Heart left ventricle (tissue), 13 donors: ENCODE measurements around the gene HARS1.

Experiments used
- POLR2A ChIP-seq, 2 donors: fragments of 450-650 bp; IDR thresholded peaks; one replicate each; pipeline ENCODE4 v1.6.1; 2017; ENCODE audit warnings: antibody characterized with exemption in 2 of 2, mild to moderate bottlenecking in 2 of 2, moderate library complexity in 2 of 2
- TF ChIP-seq, protein P1 (sequence below), 12 donors: fragments of 200-600 bp; sonication (generic) in 4 of 12; IDR thresholded peaks; one replicate each; pipeline versions ENCODE4 v1.5.0 to v1.8.0; 2018 to 2022; ENCODE audit warnings: antibody characterized with exemption in 12 of 12, mild to moderate bottlenecking in 5 of 12
- donor health status: ischemic (EF 13 %, LVEDD 7.1; RV severe dilation, severe dysfunction).
- donor health status: DM: no; HTN: yes; CAD: no.
- donor health status: DM: no; HTN: no; CAD: no.
- donor health status: ischemic (EF 25% LVEDD 6.9; RV normal size, moderate dysfunction).
- donor health status: ischemic (EF 25% LVEDD 5.7; RV mildly dilated, moderate dysfunction).
- donor health status: ischemic (EF 35%, LVEDD 5.7; RV mildly dilated, moderate dysfunction).
- donor health status: nonischemic (EF 11% LVEDD 7.7; RV severe dilation, severe dysfunction).
- donor health status: DM: yes; HTN: yes; CAD: no.
- donor health status: PGD.
- donor health status: ischemic (EF 29% LVEDD 5.4; RV normal size, mild dysfunction).
- donor health status: nonischemic (EF 23%, LVEDD 6.1; RV moderate dilation, normal function).

DNA sequence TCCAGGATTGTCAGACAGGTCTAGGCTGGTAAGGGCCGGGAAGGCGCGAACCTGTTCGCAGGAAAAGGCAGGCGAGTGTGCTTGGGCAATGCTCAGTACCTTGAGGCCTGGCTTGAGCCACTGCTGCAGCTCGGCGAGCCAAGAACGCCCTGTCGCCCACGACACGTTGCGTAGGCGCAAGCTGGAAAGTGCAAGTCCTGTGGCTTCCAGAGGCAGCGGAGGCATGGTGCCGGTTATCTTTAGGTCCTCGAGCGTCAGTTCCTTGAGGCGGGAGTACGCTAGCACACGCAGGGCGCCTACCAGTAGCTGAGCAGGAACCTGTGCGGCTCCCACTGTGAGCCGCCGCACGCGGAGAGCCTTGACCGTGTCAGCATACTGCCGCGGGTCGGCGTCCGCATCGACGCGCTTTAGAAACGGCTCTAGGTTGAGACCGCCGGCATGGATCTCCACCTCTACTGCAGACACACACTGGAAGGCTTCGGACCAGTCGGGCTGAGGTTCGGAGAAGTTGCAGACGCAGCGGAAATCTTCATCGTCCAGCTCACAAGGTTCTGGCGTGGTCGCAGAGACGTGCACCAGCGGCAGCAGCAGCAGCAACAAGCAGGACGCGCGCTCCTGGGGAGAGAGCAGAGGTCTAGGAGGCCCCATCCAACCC, 58.7 kb downstream of the HARS1 start:
- TF ChIP-seq, protein P1, sequence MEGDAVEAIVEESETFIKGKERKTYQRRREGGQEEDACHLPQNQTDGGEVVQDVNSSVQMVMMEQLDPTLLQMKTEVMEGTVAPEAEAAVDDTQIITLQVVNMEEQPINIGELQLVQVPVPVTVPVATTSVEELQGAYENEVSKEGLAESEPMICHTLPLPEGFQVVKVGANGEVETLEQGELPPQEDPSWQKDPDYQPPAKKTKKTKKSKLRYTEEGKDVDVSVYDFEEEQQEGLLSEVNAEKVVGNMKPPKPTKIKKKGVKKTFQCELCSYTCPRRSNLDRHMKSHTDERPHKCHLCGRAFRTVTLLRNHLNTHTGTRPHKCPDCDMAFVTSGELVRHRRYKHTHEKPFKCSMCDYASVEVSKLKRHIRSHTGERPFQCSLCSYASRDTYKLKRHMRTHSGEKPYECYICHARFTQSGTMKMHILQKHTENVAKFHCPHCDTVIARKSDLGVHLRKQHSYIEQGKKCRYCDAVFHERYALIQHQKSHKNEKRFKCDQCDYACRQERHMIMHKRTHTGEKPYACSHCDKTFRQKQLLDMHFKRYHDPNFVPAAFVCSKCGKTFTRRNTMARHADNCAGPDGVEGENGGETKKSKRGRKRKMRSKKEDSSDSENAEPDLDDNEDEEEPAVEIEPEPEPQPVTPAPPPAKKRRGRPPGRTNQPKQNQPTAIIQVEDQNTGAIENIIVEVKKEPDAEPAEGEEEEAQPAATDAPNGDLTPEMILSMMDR (IDR thresholded peaks at IDR 0.05) = no peak
- peak in 1 of 2 donors; percentile 15 for TF ChIP-seq POLR2A (IDR thresholded peaks at IDR 0.05)
